HepG2 (cell line): ENCODE measurements around the gene EPHA6.

Source experiments
- CTCF ChIP-seq: sonication (generic); formaldehyde crosslinking; IDR thresholded peaks from 2 replicates; pipeline ENCODE4 v1.5.0; 2020; ENCODE audit warnings: mild to moderate bottlenecking, missing genetic modification reagents, moderate library complexity
- KDM6A ChIP-seq: IDR thresholded peaks from 2 replicates; pipeline ENCODE4 v1.6.1; 2016; ENCODE audit warnings: low read depth
- KMT2B ChIP-seq: IDR thresholded peaks from 2 replicates; pipeline ENCODE4 v1.6.1; 2016; ENCODE audit warnings: missing genetic modification reagents, missing compliant biosample characterization
- MZF1 ChIP-seq: sonication (generic); formaldehyde crosslinking; IDR thresholded peaks from 2 replicates; pipeline ENCODE4 v1.8.1; 2023; ENCODE audit warnings: mild to moderate bottlenecking, missing genetic modification reagents, borderline replicate concordance
- SP2 ChIP-seq: sonication (generic); formaldehyde crosslinking; IDR thresholded peaks from 2 replicates; pipeline ENCODE4 v1.5.1; 2020; ENCODE audit warnings: mild to moderate bottlenecking, missing genetic modification reagents
- ZNF333 ChIP-seq: sonication (generic); formaldehyde crosslinking; IDR thresholded peaks from 2 replicates; pipeline ENCODE4 v1.4.0; 2020; ENCODE audit warnings: mild to moderate bottlenecking, missing genetic modification reagents, borderline replicate concordance
- ZNF589 ChIP-seq: sonication (generic); formaldehyde crosslinking; conservative IDR thresholded peaks from 2 replicates; pipeline ENCODE4 v1.8.0; 2022; ENCODE audit warnings: mild to moderate bottlenecking, moderate library complexity, missing genetic modification reagents
- TF ChIP-seq, protein P1 (sequence below): sonication (generic); formaldehyde crosslinking; IDR thresholded peaks from 2 replicates; pipeline ENCODE4 v1.4.0; 2020; ENCODE audit warnings: missing genetic modification reagents
- TF ChIP-seq, protein P2 (sequence below): sonication (generic); formaldehyde crosslinking; IDR thresholded peaks from 2 replicates; pipeline ENCODE4 v1.4.0; 2020; ENCODE audit warnings: missing genetic modification reagents

- TF ChIP-seq, protein P1, sequence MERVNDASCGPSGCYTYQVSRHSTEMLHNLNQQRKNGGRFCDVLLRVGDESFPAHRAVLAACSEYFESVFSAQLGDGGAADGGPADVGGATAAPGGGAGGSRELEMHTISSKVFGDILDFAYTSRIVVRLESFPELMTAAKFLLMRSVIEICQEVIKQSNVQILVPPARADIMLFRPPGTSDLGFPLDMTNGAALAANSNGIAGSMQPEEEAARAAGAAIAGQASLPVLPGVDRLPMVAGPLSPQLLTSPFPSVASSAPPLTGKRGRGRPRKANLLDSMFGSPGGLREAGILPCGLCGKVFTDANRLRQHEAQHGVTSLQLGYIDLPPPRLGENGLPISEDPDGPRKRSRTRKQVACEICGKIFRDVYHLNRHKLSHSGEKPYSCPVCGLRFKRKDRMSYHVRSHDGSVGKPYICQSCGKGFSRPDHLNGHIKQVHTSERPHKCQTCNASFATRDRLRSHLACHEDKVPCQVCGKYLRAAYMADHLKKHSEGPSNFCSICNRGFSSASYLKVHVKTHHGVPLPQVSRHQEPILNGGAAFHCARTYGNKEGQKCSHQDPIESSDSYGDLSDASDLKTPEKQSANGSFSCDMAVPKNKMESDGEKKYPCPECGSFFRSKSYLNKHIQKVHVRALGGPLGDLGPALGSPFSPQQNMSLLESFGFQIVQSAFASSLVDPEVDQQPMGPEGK, result no peak
- TF ChIP-seq, protein P2, sequence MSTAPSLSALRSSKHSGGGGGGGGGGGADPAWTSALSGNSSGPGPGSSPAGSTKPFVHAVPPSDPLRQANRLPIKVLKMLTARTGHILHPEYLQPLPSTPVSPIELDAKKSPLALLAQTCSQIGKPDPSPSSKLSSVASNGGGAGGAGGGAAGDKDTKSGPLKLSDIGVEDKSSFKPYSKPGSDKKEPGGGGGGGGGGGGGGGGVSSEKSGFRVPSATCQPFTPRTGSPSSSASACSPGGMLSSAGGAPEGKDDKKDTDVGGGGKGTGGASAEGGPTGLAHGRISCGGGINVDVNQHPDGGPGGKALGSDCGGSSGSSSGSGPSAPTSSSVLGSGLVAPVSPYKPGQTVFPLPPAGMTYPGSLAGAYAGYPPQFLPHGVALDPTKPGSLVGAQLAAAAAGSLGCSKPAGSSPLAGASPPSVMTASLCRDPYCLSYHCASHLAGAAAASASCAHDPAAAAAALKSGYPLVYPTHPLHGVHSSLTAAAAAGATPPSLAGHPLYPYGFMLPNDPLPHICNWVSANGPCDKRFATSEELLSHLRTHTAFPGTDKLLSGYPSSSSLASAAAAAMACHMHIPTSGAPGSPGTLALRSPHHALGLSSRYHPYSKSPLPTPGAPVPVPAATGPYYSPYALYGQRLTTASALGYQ (CRISPR knock-in tag), result no peak
- TF ChIP-seq MZF1 (CRISPR knock-in tag) (no peak), CTCF (CRISPR knock-in tag) (no peak), KDM6A (CRISPR knock-in tag) (no peak), ZNF333 (no peak), SP2 (CRISPR knock-in tag) (no peak), KMT2B (no peak), ZNF589 (no peak)
Measured at GRCh38 chr3:97481416-97481815, 667.0 kb downstream of the EPHA6 start.
